ENCODE data around the gene THBS2. TPM values are rescaled to one million over a fixed set of nuclear protein-coding genes. Genes with fewer than 3 reads are reported as not detected.
A peak's percentile ranks its signal among the peaks of the same experiment; 100 is the strongest.

Gene THBS2
- total and polyA plus RNA-seq, 5 donors from 2014 or later, result 0.02 TPM; not detected in 4

DNA sequence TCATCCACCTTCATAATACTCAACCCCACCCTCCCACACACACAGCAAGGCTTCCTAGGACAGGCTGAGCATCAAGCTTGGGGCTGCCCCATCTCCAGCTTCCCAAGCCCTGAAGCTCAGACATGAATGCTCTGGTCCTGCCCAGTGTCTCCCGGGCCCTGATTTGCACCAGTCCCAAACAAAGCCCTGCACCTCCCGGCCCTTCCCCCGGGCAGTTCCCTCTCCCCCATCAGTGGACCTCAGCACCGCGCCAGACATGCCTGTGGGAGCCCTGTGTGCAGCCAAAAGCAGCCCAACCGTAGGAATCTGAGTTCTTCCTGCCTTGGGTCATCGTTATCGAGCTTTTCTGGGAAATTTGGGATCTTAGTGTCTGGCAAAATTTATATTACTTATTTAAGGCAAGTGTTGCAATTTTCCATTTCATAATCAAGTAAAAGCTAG lies 63.5 kb downstream of the THBS2 start:
- Mint-ChIP-seq H3K27me3 (no peaks in the 10 kb centered on the region), H3K27ac (no peak overlapping the region), H3K4me1 (no peaks in the 10 kb centered on the region), H3K36me3 (no peaks in the 10 kb centered on the region), H3K9me3 (peaks cover 0 to 4% (median 0%) of the 10 kb centered on the region in 7 donors), H3K4me3 (no peak overlapping the region)
- ATAC-seq (ENCODE audit: low read depth in 2 of 2), result no peak
- H3K4me3 ChIP-seq (ENCODE audit: low read depth, low read length), result no peak overlapping the region
- no peaks in the 10 kb centered on the region for H3K27me3 ChIP-seq (ENCODE audit: control insufficient read depth, insufficient read depth, low read length)
- H3K27ac ChIP-seq (ENCODE audit: insufficient read depth, low read length, poor library complexity, severe bottlenecking), result no peak overlapping the region
- H3K9me3 ChIP-seq (ENCODE audit: control insufficient read depth in 2 of 2, low read length in 2 of 2), result no peaks in the 10 kb centered on the region
- no peaks in the 10 kb centered on the region for H3K4me1 ChIP-seq (ENCODE audit: control insufficient read depth, insufficient read depth, low read length, poor library complexity, severe bottlenecking)
- DNase-seq, result no peak
- H3K36me3 ChIP-seq (ENCODE audit: control insufficient read depth, insufficient read depth, low read length), result no peaks in the 10 kb centered on the region

GRCh38 chr6:169189686-169190085 lies 64.0 kb downstream of the THBS2 start:
- no peaks in the 10 kb centered on the region for H3K27me3 Mint-ChIP-seq
- no peaks in the 10 kb centered on the region for H3K9me3 ChIP-seq (ENCODE audit: control insufficient read depth in 2 of 2, low read length in 2 of 2)
- H3K4me1 Mint-ChIP-seq, result no peaks in the 10 kb centered on the region
- no peak overlapping the region for H3K27ac Mint-ChIP-seq
- no peak for DNase-seq
- H3K27ac ChIP-seq (ENCODE audit: insufficient read depth, low read length, poor library complexity, severe bottlenecking), result no peak overlapping the region
- no peak for ATAC-seq (ENCODE audit: low read depth in 2 of 2)
- H3K4me3 Mint-ChIP-seq, result no peak overlapping the region
- H3K36me3 ChIP-seq (ENCODE audit: control insufficient read depth, insufficient read depth, low read length), result no peaks in the 10 kb centered on the region
- H3K36me3 Mint-ChIP-seq, result no peaks in the 10 kb centered on the region
- no peaks in the 10 kb centered on the region for H3K27me3 ChIP-seq (ENCODE audit: control insufficient read depth, insufficient read depth, low read length)
- peaks cover 0 to 4% (median 0%) of the 10 kb centered on the region in 7 donors for H3K9me3 Mint-ChIP-seq
- no peak overlapping the region for H3K4me3 ChIP-seq (ENCODE audit: low read depth, low read length)
- H3K4me1 ChIP-seq (ENCODE audit: control insufficient read depth, insufficient read depth, low read length, poor library complexity, severe bottlenecking), result no peaks in the 10 kb centered on the region

GRCh38 chr6:169189182-169189581 lies 64.5 kb downstream of the THBS2 start:
- Mint-ChIP-seq H3K9me3 (peaks cover 0 to 4% (median 0%) of the 10 kb centered on the region in 7 donors), H3K27ac (no peak overlapping the region)
- no peak for DNase-seq

DNA sequence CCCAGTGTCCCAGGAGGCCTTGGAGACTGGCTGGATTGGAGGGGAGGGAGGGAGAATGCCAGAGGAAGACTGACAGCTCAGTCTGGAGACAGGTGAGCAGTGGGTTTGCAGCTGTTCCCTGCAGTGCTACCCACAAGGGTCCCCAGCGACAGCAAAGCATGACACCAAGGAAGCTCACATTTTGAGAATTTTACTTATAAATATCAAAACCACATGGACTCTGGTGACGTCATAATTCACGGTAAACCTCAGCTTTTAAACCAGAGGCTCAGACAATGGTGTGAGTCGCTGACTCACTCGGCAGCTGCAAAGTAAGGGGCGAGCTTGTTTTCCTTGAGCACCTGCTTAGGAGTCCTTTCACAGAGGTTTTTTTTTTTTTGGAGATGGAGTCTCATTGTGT lies 65.2 kb downstream of the THBS2 start:
- Histone ChIP-seq H3K4me1 (ENCODE audit: control insufficient read depth, insufficient read depth, low read length, poor library complexity, severe bottlenecking) (no peaks in the 10 kb centered on the region), H3K27ac (ENCODE audit: insufficient read depth, low read length, poor library complexity, severe bottlenecking) (no peak overlapping the region), H3K27me3 (ENCODE audit: control insufficient read depth, insufficient read depth, low read length) (no peaks in the 10 kb centered on the region), H3K36me3 (ENCODE audit: control insufficient read depth, insufficient read depth, low read length) (no peaks in the 10 kb centered on the region), H3K4me3 (ENCODE audit: low read depth, low read length) (no peak overlapping the region), H3K9me3 (ENCODE audit: control insufficient read depth in 2 of 2, low read length in 2 of 2) (no peaks in the 10 kb centered on the region)
- Mint-ChIP-seq H3K4me1 (no peaks in the 10 kb centered on the region), H3K4me3 (no peak overlapping the region), H3K27me3 (no peaks in the 10 kb centered on the region), H3K27ac (no peak overlapping the region), H3K36me3 (no peaks in the 10 kb centered on the region), H3K9me3 (peaks cover 0 to 2% (median 0%) of the 10 kb centered on the region in 7 donors)
- ATAC-seq (ENCODE audit: low read depth in 2 of 2) (peak in 1 of 2 donors; percentile 5), DNase-seq (peak in 1 of 3 donors; percentile 22)

More at GRCh38 chr6:169189182-169189581, 64.5 kb downstream of the THBS2 start:
- ATAC-seq (ENCODE audit: low read depth in 2 of 2), result no peak
- no peak overlapping the region for H3K4me3 Mint-ChIP-seq
- no peaks in the 10 kb centered on the region for H3K27me3 Mint-ChIP-seq
- no peaks in the 10 kb centered on the region for H3K9me3 ChIP-seq (ENCODE audit: control insufficient read depth in 2 of 2, low read length in 2 of 2)
- no peak overlapping the region for H3K4me3 ChIP-seq (ENCODE audit: low read depth, low read length)
- no peaks in the 10 kb centered on the region for H3K36me3 Mint-ChIP-seq
- no peaks in the 10 kb centered on the region for H3K4me1 ChIP-seq (ENCODE audit: control insufficient read depth, insufficient read depth, low read length, poor library complexity, severe bottlenecking)
- H3K27me3 ChIP-seq (ENCODE audit: control insufficient read depth, insufficient read depth, low read length), result no peaks in the 10 kb centered on the region
- no peaks in the 10 kb centered on the region for H3K4me1 Mint-ChIP-seq
- no peak overlapping the region for H3K27ac ChIP-seq (ENCODE audit: insufficient read depth, low read length, poor library complexity, severe bottlenecking)
- H3K36me3 ChIP-seq (ENCODE audit: control insufficient read depth, insufficient read depth, low read length), result no peaks in the 10 kb centered on the region

- no peak overlapping the region for H3K4me3 ChIP-seq (ENCODE audit: low read depth, low read length)
- ATAC-seq (ENCODE audit: low read depth in 2 of 2) (peak in 1 of 2 donors; percentile 22), DNase-seq (no peak)
- Mint-ChIP-seq H3K27ac (no peak overlapping the region), H3K4me1 (no peaks in the 10 kb centered on the region), H3K9me3 (peaks cover 0 to 2% (median 0%) of the 10 kb centered on the region in 7 donors), H3K4me3 (no peak overlapping the region), H3K27me3 (no peaks in the 10 kb centered on the region), H3K36me3 (no peaks in the 10 kb centered on the region)
- H3K4me1 ChIP-seq (ENCODE audit: control insufficient read depth, insufficient read depth, low read length, poor library complexity, severe bottlenecking), result no peaks in the 10 kb centered on the region
- no peaks in the 10 kb centered on the region for H3K9me3 ChIP-seq (ENCODE audit: control insufficient read depth in 2 of 2, low read length in 2 of 2)
- no peaks in the 10 kb centered on the region for H3K27me3 ChIP-seq (ENCODE audit: control insufficient read depth, insufficient read depth, low read length)
- H3K27ac ChIP-seq (ENCODE audit: insufficient read depth, low read length, poor library complexity, severe bottlenecking), result no peak overlapping the region
- no peaks in the 10 kb centered on the region for H3K36me3 ChIP-seq (ENCODE audit: control insufficient read depth, insufficient read depth, low read length)
Observed at GRCh38 chr6:169188051-169188470, 65.6 kb downstream of the THBS2 start.

DNA sequence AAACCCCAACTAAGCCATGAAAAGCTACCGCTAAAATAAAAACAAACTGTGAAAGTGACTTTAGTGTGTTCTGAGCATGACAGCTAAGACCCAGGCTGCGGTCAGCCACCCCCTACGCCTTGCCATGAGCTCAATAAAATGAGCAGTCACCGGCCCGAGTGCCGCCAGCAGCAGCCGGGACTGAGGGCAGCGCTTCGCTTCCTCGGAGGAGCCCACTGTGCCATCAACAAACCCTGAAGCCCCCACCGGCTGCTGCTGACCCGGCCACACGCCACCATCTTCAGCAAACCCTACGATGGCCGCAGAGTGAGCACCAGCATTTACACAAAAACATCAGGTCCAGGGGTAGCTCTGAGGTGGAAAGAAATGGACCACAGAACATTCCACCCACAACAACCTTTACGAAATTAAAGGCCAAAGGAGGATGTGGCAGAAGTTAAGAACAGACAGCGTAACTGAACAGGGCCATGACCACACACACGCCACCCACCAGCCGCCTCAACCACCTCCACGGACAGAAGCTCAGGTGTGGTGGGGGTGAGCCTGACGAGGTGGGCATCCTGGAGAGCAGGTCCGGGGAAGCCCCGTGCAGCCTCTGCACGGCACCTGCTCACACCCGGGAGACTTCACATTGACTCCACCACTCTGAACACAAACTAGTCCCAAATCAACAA lies 67.0 kb downstream of the THBS2 start:
- Histone ChIP-seq H3K27me3 (ENCODE audit: control insufficient read depth, insufficient read depth, low read length) (no peaks in the 10 kb centered on the region), H3K4me3 (ENCODE audit: low read depth, low read length) (no peak overlapping the region), H3K9me3 (ENCODE audit: control insufficient read depth in 2 of 2, low read length in 2 of 2) (no peaks in the 10 kb centered on the region), H3K36me3 (ENCODE audit: control insufficient read depth, insufficient read depth, low read length) (no peaks in the 10 kb centered on the region), H3K4me1 (ENCODE audit: control insufficient read depth, insufficient read depth, low read length, poor library complexity, severe bottlenecking) (no peaks in the 10 kb centered on the region), H3K27ac (ENCODE audit: insufficient read depth, low read length, poor library complexity, severe bottlenecking) (no peak overlapping the region)
- Mint-ChIP-seq H3K36me3 (no peaks in the 10 kb centered on the region), H3K27ac (no peak overlapping the region), H3K4me1 (no peaks in the 10 kb centered on the region), H3K9me3 (peaks cover 0 to 2% (median 0%) of the 10 kb centered on the region in 7 donors), H3K4me3 (no peak overlapping the region), H3K27me3 (no peaks in the 10 kb centered on the region)
- no peak for ATAC-seq (ENCODE audit: low read depth in 2 of 2)
- DNase-seq, result no peak

DNA sequence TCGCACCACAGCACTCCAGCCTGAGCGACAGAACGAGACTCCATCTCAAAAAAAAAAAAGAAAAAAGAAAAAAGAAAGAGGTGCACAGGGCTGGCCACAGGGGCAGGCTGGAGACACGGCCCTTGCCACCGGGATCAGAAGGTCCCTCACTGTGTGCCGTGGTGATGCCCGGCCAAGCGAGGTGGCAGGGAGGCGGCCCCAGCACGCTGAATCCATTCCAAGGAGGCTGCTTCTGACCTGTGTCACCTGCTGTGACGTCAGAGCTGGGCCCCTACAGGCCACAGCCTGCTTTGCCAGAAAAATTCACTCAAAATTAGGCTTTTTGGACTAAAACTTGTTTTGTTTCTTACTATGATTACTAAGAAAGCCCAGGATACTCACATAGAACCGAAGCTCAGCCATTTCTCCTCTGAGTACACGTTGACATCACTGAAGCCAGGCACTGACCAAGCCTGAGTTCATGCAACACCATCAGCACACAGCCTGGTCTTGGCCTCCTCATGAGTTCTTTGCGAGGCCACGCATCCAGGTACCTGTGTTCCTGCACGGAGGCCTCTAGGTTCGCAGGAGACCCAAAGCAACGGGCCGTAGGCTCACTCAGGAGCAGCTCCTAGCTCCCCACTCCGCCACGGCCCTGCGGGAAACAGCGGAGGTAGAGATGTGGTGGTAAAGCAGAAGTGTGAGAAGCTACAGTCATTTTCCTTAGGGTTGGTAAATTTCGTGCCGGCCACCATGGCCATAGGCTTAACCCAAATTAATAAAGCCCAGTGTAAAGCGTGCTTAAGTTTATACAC lies 67.8 kb downstream of the THBS2 start:
- ATAC-seq (ENCODE audit: low read depth in 2 of 2) (no peak), DNase-seq (no peak)
- Histone ChIP-seq H3K4me1 (ENCODE audit: control insufficient read depth, insufficient read depth, low read length, poor library complexity, severe bottlenecking) (no peaks in the 10 kb centered on the region), H3K27me3 (ENCODE audit: control insufficient read depth, insufficient read depth, low read length) (no peaks in the 10 kb centered on the region), H3K9me3 (ENCODE audit: control insufficient read depth in 2 of 2, low read length in 2 of 2) (no peaks in the 10 kb centered on the region), H3K27ac (ENCODE audit: insufficient read depth, low read length, poor library complexity, severe bottlenecking) (no peak overlapping the region), H3K4me3 (ENCODE audit: low read depth, low read length) (no peak overlapping the region), H3K36me3 (ENCODE audit: control insufficient read depth, insufficient read depth, low read length) (no peaks in the 10 kb centered on the region)
- H3K27ac Mint-ChIP-seq, result no peak overlapping the region
- H3K36me3 Mint-ChIP-seq, result no peaks in the 10 kb centered on the region
- H3K4me1 Mint-ChIP-seq, result no peaks in the 10 kb centered on the region
- H3K9me3 Mint-ChIP-seq, result peaks cover 0 to under 1% (median 0%) of the 10 kb centered on the region in 7 donors
- no peaks in the 10 kb centered on the region for H3K27me3 Mint-ChIP-seq
- H3K4me3 Mint-ChIP-seq, result no peak overlapping the region
